Effector CD4-positive, alpha-beta T cell (primary cell): ENCODE measurements around the gene EMILIN2.

Source experiments
- DNase-seq: peaks from one replicate; pipeline ENCODE4 v3.0.0-alpha.2; 2020

The EMILIN2 gene

DNA sequence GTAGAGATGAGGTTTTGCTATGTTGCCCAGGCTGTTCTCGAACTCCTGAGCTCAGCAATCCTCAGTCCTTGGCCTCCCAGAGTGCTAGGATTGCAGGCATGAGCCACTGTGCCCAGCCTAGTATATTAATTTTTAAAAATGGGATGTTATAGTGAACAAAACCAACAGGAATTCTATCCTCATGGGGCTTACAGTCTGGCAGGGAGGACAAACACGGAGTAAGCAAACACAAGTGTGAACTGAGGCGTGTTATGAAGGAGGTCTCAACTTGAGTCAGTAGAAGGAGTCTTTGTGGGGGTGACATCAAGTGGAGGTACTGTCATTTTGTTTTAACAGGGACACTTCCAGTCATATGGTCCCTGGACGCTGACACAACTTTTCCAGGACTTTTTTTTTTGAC lies 33.1 kb downstream of the EMILIN2 start:
- DNase-seq = no peak

DNA sequence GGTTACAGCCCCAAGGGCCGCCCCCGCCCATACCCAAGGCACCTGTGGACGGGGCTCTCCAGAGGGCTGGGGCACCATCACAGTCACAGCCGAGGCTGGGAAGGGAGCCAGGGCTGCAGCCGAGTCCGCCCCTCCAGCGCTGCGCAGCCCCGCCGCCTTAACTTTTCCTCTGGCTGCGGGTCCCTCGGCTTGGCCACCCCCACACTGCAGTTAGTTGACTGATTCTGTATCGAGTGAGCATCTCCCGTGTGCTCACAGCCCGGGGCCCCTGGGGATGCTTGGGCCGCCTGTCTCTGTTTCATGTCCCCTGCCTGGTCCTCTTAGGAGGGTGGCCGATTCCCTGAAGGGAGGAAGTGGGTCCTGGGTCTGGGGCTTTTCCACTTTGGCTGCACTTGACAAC lies 33.7 kb downstream of the EMILIN2 start:
- DNase-seq = no peak

DNA sequence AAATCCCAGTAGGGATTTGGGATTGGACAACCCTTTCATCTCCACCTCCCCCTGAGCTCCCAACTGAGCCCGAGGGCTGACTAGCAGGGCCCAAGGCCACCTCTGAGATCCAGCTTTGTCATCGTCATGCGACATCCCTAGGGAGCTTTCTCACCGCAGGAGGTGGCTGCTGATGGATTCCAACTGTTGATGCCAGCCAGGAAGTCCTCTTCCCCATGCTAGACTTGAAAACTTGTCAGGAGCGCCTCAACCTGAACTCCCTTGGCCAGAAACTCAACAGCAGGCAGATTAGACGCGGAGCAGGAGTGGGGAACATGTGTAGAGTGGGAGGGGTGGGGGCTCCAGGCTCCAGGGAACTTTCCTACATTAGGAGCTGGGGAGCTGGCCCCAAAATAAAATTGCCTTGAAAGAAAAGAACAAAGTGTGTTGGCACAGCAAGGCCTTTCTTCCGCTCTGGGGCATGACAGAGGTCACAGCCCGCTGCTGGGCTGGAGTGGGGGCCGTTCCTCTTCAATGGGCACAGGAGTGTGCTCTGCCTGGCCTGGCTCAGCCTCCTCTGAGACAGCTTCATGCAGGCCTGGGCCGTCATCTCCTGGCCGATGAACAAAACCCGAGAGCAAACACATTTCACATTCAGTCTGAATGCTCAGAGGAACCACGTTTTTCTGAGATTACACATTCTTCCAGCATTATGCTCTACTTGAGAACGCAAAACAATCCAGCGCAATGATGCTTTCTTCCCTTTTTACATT lies 34.5 kb downstream of the EMILIN2 start:
- DNase-seq = no peak

DNA sequence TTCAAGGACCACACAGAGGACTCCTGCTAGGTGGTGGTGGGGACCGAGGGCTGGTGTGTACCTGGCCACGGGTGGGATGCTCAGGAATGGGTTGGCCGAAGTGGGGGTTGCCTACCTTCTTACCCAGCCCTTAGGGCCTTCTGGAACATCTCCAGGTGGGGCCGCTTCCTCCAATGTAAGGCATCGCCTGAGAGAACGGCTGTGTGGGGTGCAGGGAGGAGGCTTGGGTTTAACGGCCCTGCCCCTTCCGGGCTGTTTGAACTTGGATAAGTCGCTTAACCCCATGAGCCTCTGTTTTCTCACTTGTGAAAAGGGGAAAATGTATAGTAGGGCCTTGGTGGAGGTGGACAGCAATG lies 35.0 kb downstream of the EMILIN2 start:
- no peak for DNase-seq

DNA sequence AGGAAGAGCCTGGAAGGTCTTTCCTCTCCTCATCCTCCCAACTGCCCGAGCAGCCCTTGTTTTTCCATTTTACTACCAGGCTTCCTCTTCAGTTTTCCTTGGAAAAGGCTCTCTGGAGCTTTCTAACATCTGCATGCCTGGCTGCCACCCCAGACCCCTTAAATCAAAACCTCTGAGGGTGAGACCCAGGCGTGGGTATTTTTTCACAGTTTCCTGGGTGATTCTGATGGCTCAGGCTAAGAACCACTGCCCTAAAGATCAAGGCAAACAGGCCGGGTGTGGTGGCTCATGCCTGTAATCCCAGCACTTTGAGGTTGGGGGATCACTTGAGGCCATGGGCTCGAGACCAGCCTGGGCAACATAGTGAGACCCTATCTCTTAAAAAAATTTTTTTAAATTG lies 35.4 kb downstream of the EMILIN2 start:
- no peak for DNase-seq

DNA sequence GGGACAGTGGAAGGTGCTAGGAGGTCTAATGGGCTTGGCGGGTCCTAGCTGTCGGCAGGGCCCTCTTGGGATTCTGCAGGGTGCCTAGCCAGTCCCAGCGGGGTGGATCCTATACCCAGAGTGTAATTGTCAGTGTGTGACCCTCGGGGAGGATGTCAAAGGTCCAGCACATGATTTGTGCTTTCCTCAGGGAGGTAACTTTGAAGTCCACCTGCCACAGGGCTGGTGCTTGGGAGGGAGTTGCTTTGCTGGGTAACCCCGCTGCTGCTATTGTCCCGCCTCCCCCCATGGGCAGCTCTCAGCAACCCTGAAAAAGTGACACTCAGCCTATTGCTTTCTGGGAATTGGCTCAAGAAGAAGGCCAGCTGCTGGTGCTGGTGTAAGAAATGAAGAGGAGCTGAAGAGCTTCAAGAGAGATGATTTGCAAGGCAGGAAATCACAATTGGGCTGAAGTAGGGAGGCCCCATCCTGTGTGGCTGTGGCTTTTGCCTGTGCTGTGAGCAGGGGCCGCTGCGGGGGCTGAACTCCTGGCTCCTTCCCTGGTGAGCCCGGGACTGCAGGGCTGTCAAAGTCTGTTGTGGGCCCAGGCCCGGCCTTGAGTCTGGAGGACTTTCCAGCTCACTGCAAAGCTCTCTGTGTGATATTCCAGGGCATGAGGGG lies 36.4 kb downstream of the EMILIN2 start:
- DNase-seq = peak; percentile 14

DNA sequence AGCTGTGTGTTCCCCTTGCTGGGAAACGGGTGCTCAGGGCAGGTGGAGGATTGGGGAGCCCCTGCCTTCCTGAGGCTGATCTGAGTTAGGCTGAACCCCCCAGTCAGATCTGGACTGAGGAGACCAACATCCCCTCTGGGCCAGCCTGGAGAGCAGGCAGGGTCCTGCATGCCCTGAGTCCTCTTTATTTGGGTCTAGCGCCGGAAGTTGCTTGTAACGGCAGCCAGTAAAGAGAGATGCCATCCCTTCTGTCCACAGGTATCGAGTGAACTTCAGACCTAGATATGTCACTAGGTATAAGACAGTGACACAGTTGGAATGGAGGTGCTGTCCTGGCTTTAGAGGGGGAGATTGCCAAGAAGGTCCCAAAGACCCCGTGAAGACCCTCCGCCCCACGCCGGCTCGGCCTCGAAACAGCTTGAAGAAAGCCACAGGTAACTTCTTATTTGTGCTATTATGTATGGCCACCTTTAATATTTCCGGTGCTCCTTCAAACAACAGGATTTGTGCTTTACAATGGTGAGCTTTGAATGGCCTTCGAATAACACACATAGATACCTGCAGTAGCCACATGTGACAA lies 38.0 kb downstream of the EMILIN2 start:
- no peak for DNase-seq

DNA sequence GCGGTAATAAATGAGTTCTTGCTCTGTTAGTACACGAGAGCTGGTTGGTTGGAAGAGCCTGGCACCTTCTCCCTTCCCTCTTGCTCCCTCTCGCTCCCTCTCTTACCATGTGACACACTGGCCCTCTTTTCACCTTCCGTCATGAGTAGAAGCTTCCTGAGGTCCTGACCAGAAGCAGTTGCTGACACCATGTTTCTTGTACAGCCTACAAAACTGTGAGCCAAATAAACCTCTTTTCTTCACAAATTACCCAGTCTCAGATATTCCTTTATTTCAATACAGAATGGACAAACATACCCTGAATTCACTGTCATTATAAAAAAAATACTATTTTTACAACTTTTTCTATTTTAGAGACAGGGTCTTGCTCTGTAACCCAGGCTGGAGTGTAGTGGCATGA lies 40.7 kb downstream of the EMILIN2 start:
- DNase-seq = no peak

DNA sequence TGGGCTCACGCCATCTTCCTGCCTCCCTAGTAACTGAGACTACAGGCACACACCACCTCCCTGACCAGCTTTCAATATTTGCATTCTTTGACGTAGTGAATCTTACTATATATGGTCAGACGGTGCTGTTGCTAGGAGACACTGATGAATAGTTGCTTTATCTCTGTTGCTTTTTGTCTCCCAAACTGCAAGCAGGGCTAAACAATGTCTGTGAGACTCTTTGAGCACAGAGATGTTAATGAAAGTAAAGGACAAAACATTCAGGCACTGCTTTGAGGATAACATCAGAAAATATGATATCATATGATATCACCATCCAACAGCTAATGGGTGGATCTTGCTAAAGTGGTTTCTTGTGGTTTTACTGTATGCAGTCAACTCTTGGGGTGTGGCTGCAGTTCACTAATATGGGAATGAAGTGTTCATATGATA lies 43.0 kb downstream of the EMILIN2 start:
- peak; percentile 19 for DNase-seq

DNA sequence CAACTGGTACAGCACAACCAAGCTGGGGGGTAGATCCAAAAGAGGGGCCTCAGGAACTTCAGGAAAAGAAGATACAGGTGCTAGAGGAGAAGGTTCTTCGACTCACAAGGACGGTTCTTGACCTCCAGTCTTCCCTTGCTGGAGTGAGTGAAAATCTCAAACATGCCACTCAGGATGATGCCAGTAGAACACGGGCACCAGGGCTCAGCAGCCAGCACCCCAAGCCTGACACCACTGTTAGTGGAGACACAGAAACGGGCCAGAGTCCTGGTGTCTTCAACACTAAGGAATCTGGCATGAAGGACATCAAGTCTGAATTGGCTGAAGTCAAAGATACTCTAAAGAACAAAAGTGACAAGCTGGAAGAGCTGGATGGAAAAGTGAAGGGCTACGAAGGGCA lies 43.8 kb downstream of the EMILIN2 start:
- DNase-seq = no peak

DNA sequence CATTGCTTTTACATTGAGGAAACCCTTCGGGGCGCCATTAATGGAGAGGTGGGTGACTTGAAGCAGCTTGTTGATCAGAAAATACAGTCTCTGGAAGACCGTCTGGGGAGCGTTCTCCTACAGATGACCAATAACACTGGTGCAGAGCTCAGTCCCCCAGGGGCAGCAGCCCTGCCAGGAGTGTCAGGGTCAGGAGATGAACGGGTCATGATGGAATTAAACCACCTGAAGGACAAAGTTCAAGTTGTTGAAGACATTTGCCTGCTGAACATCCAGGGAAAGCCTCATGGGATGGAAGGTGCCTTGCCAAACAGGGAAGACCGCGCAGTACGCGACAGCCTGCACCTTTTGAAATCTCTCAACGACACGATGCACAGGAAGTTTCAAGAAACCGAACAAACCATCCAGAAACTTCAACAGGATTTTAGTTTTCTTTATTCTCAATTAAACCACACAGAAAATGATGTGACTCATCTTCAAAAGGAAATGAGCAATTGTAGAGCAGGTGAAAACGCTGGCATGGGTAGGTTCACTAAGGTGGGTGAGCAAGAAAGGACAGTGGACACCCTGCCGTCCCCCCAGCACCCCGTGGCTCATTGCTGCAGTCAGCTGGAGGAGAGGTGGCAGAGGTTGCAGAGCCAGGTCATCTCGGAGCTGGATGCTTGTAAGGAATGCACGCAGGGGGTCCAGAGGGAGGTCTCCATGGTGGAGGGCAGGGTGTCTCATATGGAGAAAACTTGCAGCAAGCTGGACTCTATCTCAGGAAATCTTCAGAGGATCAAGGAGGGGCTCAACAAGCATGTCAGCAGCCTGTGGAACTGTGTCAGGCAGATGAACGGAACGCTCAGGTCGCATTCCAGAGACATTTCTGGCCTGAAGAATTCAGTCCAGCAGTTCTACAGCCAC lies 45.0 kb downstream of the EMILIN2 start:
- no peak for DNase-seq

DNA sequence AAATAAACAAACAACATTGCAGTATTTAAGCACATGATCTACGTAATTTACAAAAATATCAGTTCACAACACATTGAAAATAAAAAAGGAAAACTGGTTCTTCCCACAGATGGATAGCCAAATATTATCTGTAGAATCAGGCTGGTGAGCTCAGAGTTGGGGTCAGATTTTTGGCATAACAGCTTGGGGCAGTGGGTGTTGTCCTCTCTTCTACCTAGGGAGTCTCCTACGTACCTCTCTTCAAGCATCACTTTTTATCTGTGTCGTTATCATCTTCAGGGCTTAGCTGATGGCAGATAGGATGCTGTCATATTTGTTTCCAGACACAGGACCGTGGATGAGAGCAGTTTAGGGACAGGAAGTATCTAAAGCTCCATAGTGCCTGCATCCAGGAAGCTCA lies 46.2 kb downstream of the EMILIN2 start:
- DNase-seq = no peak

DNA sequence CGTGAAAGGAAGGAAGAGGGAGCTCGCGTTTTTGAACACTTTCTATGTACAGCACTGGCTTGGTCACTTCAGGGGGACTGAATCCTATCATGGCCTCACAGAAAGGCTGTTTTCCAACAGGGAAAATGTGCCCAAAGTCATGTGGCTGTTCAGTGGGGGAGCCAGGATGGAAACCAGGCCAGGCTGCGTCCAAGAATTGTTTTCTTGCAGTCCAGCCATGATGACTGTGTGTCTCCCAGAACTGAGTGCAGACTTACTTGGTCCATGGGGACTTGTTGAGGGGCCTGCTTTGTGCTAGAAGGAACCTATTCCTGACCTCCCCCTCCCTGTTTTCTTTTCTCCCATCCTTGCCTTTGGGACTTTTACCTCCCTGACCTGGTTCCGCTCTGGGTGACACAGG lies 46.9 kb downstream of the EMILIN2 start:
- no peak for DNase-seq

DNA sequence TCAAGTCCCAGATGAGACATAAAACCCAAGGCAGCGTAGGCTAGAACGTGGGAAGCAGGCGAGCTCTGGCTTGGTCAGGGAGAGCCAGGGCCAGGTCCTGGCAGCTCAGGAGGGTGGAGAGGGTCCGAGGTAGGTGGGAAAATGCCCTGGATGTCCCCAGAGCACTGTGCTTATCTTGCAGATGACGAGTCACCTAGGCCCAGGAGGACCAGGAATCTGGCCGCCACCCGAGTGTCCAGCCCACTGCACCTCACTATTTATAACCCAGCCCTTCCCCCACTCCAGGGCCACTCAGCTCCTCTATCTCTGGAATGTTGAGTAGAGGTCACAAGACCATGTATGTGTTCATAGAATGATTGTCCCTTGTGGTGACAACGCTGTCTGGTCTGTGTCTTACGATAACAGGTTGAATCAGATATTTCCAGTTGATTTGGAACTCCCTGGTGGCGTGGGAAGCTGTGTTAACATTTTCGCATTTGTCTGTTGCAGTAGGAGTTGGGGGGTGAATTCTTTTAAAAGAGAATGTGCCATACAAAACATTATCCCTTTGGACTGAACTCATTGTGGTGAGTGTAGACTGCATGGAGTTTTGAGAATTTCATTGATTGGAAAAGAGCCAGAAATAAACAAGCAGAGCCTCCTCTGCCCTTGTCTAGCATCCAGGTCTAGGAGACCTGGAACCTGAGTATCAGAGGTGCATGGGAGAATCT lies 47.5 kb downstream of the EMILIN2 start:
- DNase-seq = no peak

DNA sequence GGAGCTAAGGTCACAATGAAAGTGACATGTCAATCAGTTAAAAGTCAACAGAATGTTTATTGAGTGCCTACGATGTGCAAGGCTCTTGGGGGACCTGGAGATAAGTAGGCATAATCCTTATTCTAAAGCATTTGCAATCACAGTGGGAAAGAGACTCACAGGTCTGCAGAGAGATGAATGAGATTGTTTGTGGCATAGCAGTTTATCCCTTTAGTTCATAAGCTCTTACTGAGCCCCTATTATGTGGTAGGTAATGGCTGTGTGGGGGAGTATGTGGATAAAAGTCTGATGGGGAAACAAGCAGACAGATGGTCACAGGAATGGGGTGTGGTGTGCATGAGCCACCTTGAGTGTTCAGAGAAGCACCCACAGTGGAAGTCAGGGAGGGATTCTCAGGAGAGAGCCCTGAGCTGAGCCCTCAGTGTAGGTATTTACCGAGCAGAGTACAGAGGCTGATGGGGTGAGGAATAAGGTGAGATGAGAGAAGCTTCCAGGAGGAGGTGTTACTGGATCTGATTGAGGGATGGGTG lies 48.1 kb downstream of the EMILIN2 start:
- DNase-seq = no peak

DNA sequence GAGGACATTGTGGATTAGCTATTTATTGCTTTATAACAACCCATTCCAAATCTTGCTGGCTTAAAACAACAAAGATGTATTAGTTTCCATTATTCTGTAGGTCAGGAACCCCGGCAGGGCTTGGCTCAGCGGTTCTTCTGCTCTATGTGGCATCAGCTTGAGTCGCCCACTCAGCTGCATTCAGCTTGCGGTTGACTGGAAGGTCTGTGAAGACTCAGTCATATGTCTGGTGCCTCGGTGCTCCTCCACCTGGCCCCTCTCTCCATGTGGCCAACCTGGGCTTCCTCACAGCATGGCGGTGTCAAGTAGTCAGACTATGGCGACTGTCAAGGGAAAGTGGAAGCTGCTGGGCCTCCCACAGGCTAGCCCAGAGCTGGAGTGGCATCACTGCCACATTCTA lies 48.6 kb downstream of the EMILIN2 start:
- no peak for DNase-seq

DNA sequence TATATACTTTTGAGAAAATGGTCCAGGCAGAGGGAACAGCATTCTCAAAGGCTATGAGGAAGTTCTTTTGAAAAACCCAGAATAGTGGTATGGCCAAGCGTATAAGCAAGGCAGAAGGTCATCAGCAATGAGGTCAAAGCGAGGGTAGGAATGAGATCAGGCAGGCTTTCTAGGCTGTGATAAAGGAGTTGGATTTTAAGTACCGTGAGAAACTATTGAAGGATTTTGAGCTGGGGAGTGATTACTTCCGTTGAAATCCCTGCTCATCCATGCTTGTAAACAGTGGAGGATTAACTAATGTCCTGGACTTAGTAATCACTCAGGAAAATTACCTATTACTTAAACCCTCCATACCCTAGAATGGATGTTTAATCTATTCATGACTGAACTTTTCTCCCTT lies 50.2 kb downstream of the EMILIN2 start:
- no peak for DNase-seq

DNA sequence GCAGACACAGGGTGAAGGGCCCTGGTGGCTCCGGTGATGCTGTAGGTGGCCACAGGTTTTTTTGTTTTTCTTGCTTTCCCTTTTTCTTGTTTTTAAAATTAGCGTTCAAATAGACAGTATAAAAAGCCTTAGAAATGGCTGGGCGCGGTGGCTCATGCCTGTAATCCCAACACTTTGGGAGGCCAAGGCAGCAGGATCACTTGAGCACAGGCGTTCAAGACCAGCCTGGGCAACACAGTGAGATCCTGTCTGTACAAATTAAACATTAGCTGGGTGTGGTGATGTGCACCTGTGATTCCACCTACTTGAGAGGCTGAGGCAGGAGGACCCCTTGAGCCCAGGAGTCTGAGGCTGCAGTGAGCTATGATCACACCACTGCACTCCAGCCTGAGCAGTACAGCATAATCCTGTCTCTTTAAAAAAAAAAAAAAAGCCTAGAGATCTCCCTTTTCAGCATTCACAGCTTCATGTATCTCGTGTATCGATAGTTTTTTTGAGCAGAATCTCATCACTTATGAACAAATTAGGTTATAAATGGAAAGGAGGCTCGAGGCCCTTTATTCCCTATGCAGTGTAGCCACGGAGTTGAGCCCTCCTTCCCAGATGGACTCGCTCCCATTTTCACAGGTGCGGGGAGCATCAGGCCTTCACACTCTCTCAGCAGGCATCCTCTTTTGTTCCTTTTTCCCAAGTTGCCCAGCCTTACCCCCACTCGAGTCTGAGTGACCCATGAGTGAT lies 50.8 kb downstream of the EMILIN2 start:
- no peak for DNase-seq

DNA sequence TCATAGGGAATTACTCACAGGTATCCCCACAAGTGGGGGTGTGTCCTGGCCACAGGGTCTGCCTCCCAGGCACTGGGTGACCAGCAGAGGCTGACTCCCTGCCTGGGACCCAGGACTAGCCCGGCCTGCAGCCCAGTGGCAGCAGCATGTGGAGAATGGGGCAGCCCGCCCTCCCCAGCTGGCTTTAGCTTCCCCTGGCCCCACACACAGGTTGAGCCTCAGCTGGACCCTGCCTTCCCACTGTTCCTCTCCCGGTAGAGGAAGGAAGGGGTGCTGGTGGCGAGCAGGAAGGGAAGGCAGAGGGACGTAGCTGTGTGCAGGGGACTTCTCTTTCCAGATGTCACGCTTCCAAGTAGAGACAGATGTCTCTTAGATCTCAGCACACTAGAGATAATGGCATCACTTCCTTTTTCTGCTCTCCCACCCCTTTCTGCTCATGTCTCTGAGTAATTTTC lies 51.4 kb downstream of the EMILIN2 start:
- no peak for DNase-seq

DNA sequence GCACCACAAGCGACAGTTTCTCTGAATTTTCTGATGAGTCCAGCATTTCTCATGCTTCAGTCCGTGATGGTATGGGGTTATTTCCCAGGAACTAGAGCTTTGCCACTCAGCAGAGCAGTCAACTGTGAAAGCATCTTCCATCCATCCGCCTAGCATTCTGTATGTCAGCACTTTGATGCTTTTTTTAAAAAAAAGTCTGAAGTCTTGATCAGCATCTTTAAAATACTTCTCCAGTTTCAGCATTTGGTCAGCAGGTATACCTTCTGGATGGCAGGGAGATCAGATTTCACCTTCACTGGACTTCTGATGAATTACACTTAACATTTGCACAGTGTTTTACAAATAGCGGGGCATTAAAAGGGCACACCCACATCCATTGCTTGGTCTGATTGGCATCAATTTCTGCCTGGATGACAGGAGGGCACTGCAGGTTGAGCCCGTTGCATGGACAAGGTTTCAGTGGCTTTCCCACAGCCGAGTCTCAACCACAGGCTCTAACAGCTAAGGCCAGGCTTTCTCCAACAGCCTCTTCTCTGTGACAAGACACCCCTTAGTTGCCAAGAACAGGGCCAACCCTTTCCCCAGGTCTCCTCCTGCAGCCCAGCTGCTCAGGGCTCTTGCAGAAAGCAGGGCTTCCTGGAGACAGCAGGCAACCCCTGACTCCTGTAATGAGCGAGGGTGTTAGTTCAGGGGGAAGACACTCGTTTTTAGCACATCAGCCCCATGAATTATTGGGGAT lies 54.0 kb downstream of the EMILIN2 start:
- no peak for DNase-seq
